CD4-positive, alpha-beta T cell treated with Interleukin-4 for 4 hours (primary cell): ENCODE results near the gene TMC5.
"Not testable (repeated sequence)": the region's sequence is repeated elsewhere in the genome, so short reads cannot be mapped to it uniquely, and the experiment has no call there.

ENCODE experiments used
- DNase-seq: peaks from one replicate; pipeline ENCODE4 v3.0.0-alpha.2; 2020

TMC5 gene

GRCh38 chr16:19513377-19514053 lies 95.8 kb downstream of the TMC5 start:
- no peak for DNase-seq

- DNase-seq: no peak
These were observed 98.1 kb downstream of the TMC5 start for GRCh38 chr16:19515757-19516156.

DNA sequence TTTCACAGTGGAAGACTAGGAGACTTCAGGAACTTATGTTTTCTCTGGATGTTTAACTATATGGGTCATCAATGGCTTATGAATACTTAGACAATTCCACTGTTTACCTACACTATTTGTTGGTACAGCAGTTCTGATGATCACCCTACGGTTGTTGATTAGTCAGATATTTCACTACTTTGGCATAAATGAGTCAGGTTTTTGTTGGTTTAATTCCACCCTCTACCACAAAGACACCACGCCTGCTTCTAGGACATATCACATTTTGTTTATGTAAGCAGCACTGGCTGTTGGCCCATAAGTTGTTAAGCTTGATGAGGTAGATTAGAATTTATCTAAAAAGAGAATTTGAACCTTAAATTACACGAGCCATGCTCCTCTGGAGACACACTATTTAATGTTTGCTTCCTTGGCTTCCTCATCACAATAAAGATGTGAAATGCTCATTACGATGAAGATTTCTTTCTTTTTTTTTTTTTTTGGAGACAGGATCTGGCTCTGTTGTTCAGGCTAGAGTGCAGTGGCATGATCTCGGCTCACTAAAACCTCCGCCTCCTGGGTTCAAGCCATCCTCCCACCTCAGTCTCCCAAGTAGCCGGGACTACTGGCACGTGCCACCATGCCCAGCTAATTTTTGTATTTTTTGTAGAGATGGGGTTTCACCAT lies 99.9 kb downstream of the TMC5 start:
- DNase-seq: peak; percentile 36

GRCh38 chr16:19518388-19518787 lies 100.7 kb downstream of the TMC5 start:
- DNase-seq: no peak

DNA sequence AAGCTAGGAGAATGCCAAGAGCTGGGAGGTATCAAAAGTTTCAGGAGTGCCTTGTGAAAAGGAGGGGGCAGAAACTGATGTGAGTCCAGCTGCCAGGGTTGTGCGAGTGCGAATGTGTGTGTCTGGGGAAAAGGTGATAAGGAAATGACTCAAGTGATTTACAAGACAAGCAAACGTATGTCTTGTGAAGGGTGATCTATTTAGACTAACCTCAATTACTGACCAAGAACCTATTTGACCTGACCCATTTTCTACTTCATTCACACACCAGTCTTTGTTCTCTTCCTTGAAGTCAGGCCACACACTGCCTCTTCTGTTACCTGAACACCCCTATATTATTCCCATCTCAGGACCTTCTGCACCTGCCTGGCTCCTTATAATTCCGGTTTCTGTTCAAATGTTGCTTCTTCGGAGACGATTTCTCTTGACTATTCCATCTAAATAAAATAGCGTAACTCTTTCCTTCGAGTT lies 103.2 kb downstream of the TMC5 start:
- DNase-seq: peak; percentile 14

- DNase-seq: peak; percentile 91
These were observed 104.1 kb downstream of the TMC5 start, which contains the start of gene GDE1 for GRCh38 chr16:19521471-19522396. Gene GDE1, minus strand, starts transcription at chr16:19522098. Its CDS starts 134 bp downstream, at chr16:19521964.

DNA sequence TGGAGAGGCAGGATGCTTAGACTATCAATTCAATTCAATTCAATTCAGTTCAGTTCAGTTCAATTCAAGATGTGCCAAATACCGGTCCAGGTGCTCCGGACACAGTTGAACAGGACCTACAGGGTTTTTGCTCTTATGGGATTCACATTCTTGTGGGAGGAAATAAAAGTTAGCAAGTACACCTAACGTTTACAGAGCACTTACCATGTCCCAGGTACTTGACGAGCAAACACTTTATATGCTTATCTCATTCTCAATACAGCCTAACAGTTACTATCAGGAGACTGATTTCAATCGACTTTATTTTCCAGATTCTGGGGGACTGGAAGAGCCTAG lies 104.7 kb downstream of the TMC5 start:
- DNase-seq: no peak

GRCh38 chr16:19522760-19523159 lies 105.1 kb downstream of the TMC5 start:
- DNase-seq: no peak

GRCh38 chr16:19523184-19523558 lies 105.5 kb downstream of the TMC5 start:
- DNase-seq: no peak

- DNase-seq: peak; percentile 93
These were observed 106.1 kb downstream of the TMC5 start, which contains the start of gene CCP110 for GRCh38 chr16:19523559-19524355. Gene CCP110, plus strand, starts transcription at chr16:19523942. Its CDS starts 3,940 bp downstream, at chr16:19527882.

DNA sequence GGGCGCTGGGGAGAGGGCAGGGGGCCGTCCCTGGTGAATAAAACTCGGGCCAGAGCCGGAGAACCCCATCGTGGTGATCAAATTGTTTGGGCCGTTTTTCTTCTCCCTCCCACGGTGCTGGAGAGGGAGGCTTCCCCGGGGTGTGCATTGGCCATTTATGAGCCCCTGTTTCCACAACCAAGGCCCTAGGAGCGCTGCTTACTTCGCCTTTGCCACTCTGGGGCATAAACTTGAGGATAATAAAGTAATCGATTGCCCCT lies 106.6 kb downstream of the TMC5 start:
- no peak for DNase-seq

DNA sequence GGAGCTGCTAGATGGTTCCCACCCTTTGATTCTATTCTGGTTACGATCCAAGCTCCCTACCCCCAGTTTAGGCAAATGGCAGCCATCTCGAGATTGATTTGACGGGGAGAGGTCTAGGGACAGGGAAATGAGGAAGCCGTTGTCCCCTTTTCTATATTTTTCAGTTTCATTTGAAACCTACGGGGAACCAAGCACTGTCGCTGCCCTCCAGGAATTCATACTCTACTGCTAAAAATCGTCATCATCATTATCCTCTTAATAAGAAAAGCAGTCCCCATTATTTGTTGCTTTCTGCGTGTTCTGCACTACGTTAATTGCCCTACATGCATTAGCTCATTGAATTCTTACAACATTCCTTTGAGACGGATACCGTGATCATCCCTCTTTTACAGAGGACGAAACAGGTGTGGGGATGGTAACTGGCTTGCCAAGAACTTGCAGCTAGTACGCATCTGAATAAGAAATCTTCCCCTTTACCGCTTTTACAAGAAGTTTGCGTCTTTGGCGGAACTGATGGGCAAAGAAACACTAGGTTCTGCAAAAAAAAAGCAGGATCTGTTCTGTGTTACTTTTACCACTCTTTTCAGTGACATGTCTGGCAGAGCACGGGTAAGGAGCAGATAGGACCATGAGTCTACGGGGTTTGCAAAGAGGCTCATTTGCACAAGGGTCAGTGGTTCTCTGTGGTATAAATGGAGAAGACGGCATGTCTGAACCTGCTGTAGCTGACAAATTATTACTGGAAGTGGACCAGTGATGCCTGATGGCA lies 107.1 kb downstream of the TMC5 start:
- no peak for DNase-seq

DNA sequence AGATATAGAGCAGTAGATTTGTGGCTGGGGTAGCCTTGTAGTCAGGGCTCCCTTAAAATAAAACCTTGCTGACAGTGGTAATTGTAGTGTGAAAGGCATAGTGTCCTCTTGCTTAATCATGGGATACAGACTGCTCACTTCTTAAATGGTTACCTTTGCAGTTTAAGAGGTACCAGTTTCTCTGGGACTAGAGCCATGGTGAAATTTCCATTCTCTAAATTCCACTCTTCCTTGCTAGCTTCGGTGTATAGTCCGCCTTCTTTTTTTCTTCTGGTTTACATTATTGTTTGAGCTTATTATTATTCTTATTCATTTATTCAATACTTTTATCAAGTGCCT lies 107.7 kb downstream of the TMC5 start:
- no peak for DNase-seq

DNA sequence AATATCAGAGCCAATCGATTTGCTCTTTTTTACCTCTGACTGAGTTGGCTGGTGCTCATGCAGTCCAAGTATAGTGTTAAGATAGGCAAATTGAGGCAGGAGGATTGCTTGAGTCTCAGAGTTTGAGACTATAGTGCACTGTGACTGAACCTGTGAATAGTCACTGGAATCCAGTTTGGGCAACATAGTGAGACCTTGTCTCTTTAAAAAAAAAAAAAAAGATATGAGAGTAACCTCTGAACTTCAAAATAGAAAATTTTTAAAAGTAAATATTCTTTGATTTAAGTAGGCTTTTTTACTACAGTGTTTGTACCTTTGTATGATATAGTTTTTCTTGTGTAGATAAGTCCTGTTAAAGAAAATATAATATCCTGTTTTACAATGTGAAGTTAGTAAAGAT lies 109.5 kb downstream of the TMC5 start:
- no peak for DNase-seq

- no peak for DNase-seq
These were observed 111.0 kb downstream of the TMC5 start for GRCh38 chr16:19528666-19529065.

DNA sequence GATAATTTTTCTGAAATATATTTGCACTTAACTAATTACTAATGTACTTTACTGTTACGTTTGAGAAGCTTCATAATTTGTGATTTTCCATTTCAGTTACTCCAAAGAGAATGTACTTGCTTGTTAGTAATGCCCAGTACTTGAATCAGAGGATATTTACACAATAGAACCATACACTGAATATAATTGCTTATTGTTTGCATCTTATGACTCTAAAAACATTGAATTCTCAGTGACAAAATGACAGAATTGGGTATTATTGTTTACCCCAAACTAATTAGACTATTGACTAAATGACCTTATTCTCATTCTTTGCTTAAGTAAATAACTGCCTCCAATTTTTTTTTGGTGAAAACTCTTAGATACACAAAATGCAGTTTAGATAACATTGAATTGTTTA lies 114.9 kb downstream of the TMC5 start:
- DNase-seq: no peak

- DNase-seq: no peak
These were observed 122.7 kb downstream of the TMC5 start for GRCh38 chr16:19540241-19540970.

- DNase-seq: no peak
These were observed 124.6 kb downstream of the TMC5 start for GRCh38 chr16:19542138-19542821.

GRCh38 chr16:19543278-19543996 lies 125.8 kb downstream of the TMC5 start:
- not testable (repeated sequence) for DNase-seq

DNA sequence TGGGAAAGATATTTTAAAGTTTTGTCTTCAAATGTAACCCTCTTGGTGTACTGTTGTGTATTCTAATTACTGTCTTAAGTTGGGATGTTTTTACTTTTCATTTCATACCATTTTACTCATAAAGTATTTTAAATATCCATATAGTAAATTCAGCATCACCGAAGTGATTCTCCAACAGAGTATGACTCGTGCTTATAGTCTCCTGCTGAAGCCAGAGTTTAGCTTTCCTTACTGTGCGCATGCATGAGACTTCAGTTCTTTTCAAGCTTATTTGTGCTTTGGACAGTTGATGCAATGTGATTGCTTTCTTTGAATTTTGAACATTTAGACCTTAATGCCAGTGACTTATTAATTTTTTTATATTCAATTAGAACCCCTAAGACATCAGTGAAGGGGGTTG lies 130.5 kb downstream of the TMC5 start:
- DNase-seq: no peak
